PC-9 (cell line): Measurements from ENCODE around the gene CCL8.

ENCODE experiments used
- CTCF ChIP-seq: fragments of 200-600 bp; sonication (generic); conservative IDR thresholded peaks from 2 replicates; pipeline ENCODE4 v1.6.1; 2017; ENCODE audit warnings: mixed run types, antibody characterized with exemption, mild to moderate bottlenecking, moderate library complexity
- EZH2 ChIP-seq: fragments of 200-600 bp; sonication (generic); IDR thresholded peaks from 2 replicates; pipeline ENCODE4 v1.8.0; 2017; ENCODE audit warnings: antibody characterized with exemption, low read depth

GRCh38 chr17:34351096-34351495, 31.9 kb downstream of the CCL8 start:
- TF ChIP-seq CTCF: no peak
- TF ChIP-seq EZH2: no peak
